Activated CD8-positive, alpha-beta memory T cell treated with anti-CD3 and anti-CD28 coated beads, Interleukin-2, amount 10 ng/mL, durations not matched to agents 7 days and 5 days (primary cell): Measurements from ENCODE around the gene USP17L19. TPM values are rescaled to one million over a fixed set of nuclear protein-coding genes. Genes with fewer than 3 reads are reported as not detected.
"Not testable (repeated sequence)": the region's sequence is repeated elsewhere in the genome, so short reads cannot be mapped to it uniquely, and the experiment has no call there.

Experiments
- ATAC-seq: fragments of 150-1000 bp; cut with Tn5 transposase; one replicate; pipeline ENCODE4 v1.10.0; 2021; ENCODE audit warnings: moderate library complexity
- CTCF ChIA-PET: fragments of 350-600 bp; sonication (Branson Sonifier 250); formaldehyde crosslinking; loops from one replicate; lab custom pipeline; 2021; ENCODE audit warnings: antibody characterized with exemption; lab: Charles Lee
- DNase-seq: peaks from one replicate; pipeline ENCODE4 v3.0.0-alpha.2; 2020
- H3K27ac Mint-ChIP-seq: one replicate; pipeline ENCODE4 v1.8.0; 2021; ENCODE audit warnings: mild to moderate bottlenecking, mixed read lengths
- H3K27me3 Mint-ChIP-seq: one replicate; pipeline ENCODE4 v1.8.0; 2021; ENCODE audit warnings: mixed read lengths
- H3K36me3 Mint-ChIP-seq: one replicate; pipeline ENCODE4 v1.8.0; 2021; ENCODE audit warnings: mild to moderate bottlenecking, mixed read lengths
- H3K4me1 Mint-ChIP-seq: one replicate; pipeline ENCODE4 v1.8.0; 2021; ENCODE audit warnings: mixed read lengths
- H3K4me3 Mint-ChIP-seq: one replicate; pipeline ENCODE4 v1.8.0; 2021; ENCODE audit warnings: mild to moderate bottlenecking, moderate library complexity, mixed read lengths
- H3K9me3 Mint-ChIP-seq: one replicate; pipeline ENCODE4 v1.8.0; 2022; ENCODE audit warnings: low read depth, mixed read lengths
- total RNA-seq, 2 experiments: library from RNA; stranded (reverse); gene quantifications; one replicate each; pipeline ENCODE4 v1.2.3, GENCODE V29; 2021

The USP17L19 gene
- total RNA-seq, 2 experiments from 2014 or later, result not detected

- H3K27me3 Mint-ChIP-seq, CTCF ChIA-PET, H3K36me3 Mint-ChIP-seq, H3K9me3 Mint-ChIP-seq, ATAC-seq, H3K4me3 Mint-ChIP-seq, DNase-seq, H3K27ac Mint-ChIP-seq, H3K4me1 Mint-ChIP-seq: not testable (repeated sequence)
These were observed 14.1 kb downstream of the USP17L19 start, which contains the start of gene USP17L22 for GRCh38 chr4:9267319-9267718. USP17L22 (plus strand) TSS chr4:9267619; CDS start chr4:9267619, 0 bp downstream.

GRCh38 chr4:9271719-9272118 is 18.5 kb downstream of the USP17L19 start:
- ATAC-seq, H3K4me3 Mint-ChIP-seq, CTCF ChIA-PET, H3K4me1 Mint-ChIP-seq, H3K9me3 Mint-ChIP-seq, H3K36me3 Mint-ChIP-seq, H3K27me3 Mint-ChIP-seq, H3K27ac Mint-ChIP-seq: not testable (repeated sequence)
- peak; percentile 55 for DNase-seq

Other genes with a start within 250 kb of the USP17L19 start
- not detected for gene FAM90A26, start 83.0 kb upstream of the USP17L19 start, total RNA-seq
- gene USP17L10, start 42.7 kb upstream of the USP17L19 start, total RNA-seq, result not detected
- gene USP17L11, start 38.0 kb upstream of the USP17L19 start, total RNA-seq, result not detected
- gene USP17L12, start 33.2 kb upstream of the USP17L19 start, total RNA-seq, result not detected
- gene USP17L13, start 28.5 kb upstream of the USP17L19 start, total RNA-seq, result not detected
- gene USP17L15, start 19.0 kb upstream of the USP17L19 start, total RNA-seq, result not detected
- gene USP17L17, start 9.5 kb upstream of the USP17L19 start, total RNA-seq, result not detected
- not detected for gene USP17L18, start 4.7 kb upstream of the USP17L19 start, total RNA-seq
- not detected for gene USP17L20, start 4.7 kb downstream of the USP17L19 start, total RNA-seq
- gene USP17L21, start 9.5 kb downstream of the USP17L19 start, total RNA-seq, result not detected
- gene USP17L22, start 14.2 kb downstream of the USP17L19 start, total RNA-seq, result not detected
- not detected for gene USP17L24, start 71.8 kb downstream of the USP17L19 start, total RNA-seq
- not detected for gene USP17L25, start 76.5 kb downstream of the USP17L19 start, total RNA-seq
- not detected for gene USP17L26, start 81.3 kb downstream of the USP17L19 start, total RNA-seq
- gene USP17L5, start 86.0 kb downstream of the USP17L19 start, total RNA-seq, result not detected
- gene USP17L27, start 90.8 kb downstream of the USP17L19 start, total RNA-seq, result not detected
- gene USP17L28, start 95.5 kb downstream of the USP17L19 start, total RNA-seq, result not detected
- not detected for gene USP17L29, start 100.3 kb downstream of the USP17L19 start, total RNA-seq
- gene USP17L30, start 109.8 kb downstream of the USP17L19 start, total RNA-seq, result not detected
- gene DEFB131A, start 191.0 kb downstream of the USP17L19 start, total RNA-seq, result not detected